CD14-positive monocyte (primary cell): ENCODE data around the gene PRRT4. TPM values are rescaled to one million over a fixed set of nuclear protein-coding genes. Genes with fewer than 3 reads are reported as not detected.

Experiments
- DNase-seq, 3 donors: peaks; one replicate each; pipeline ENCODE4 v3.0.0-alpha.2; 2011 to 2022
- H2AFZ ChIP-seq: 2 replicates; pipeline ENCODE4 v1.6.0; 2012; ENCODE audit warnings: mild to moderate bottlenecking, low read depth, low read length, inconsistent platforms; ENCODE audit not compliant: insufficient read depth, poor library complexity, severe bottlenecking
- H3K27ac ChIP-seq, 2 donors: 1 replicate in 1 of 2; 2 replicates in 1 of 2; pipeline ENCODE4 v1.5.1; 2012 to 2013; ENCODE audit warnings: low read length in 2 of 2, control low read depth in 1 of 2, inconsistent platforms in 1 of 2, low read depth in 1 of 2, mild to moderate bottlenecking in 1 of 2
- H3K27me3 ChIP-seq, 2 donors: one replicate each; pipeline versions ENCODE4 v1.6.0 to v1.6.1; 2011 to 2013; ENCODE audit warnings: low read length in 2 of 2; ENCODE audit not compliant: control insufficient read depth in 2 of 2, insufficient read depth in 2 of 2
- H3K36me3 ChIP-seq, 2 donors: replicated peaks in 1 of 2; 1 replicate in 1 of 2; 2 replicates in 1 of 2; pipeline versions ENCODE4 v1.5.1 to v1.6.1; 2012 to 2013; ENCODE audit warnings: low read length in 2 of 2, control low read depth in 1 of 2, inconsistent platforms in 1 of 2, mild to moderate bottlenecking in 1 of 2; ENCODE audit not compliant: insufficient read depth in 2 of 2, control insufficient read depth in 1 of 2
- H3K4me1 ChIP-seq, 2 donors: 1 replicate in 1 of 2; 2 replicates in 1 of 2; pipeline versions ENCODE4 v1.5.1 to v1.6.1; 2012 to 2013; ENCODE audit warnings: low read length in 2 of 2, control low read depth in 1 of 2, inconsistent platforms in 1 of 2, mild to moderate bottlenecking in 1 of 2, moderate library complexity in 1 of 2; ENCODE audit not compliant: insufficient read depth in 2 of 2, control insufficient read depth in 1 of 2
- H3K4me2 ChIP-seq: replicated peaks from 2 replicates; pipeline ENCODE3; 2012; ENCODE audit warnings: low read length, moderate library complexity, mild to moderate bottlenecking; ENCODE audit not compliant: poor library complexity, severe bottlenecking; ENCODE audit errors: extremely low read depth
- H3K4me3 ChIP-seq, 3 experiments: fragments of 200-600 bp in 1 of 3; sonication (generic) in 1 of 3; replicated peaks in 1 of 3; 1 replicate in 2 of 3; 2 replicates in 1 of 3; pipeline ENCODE4 v1.5.1; 2011 to 2013; ENCODE audit warnings: low read length in 3 of 3, mild to moderate bottlenecking in 3 of 3, control low read depth in 2 of 3, low read depth in 2 of 3, inconsistent platforms in 1 of 3, moderate library complexity in 1 of 3
- H3K79me2 ChIP-seq: 2 replicates; pipeline ENCODE4 v1.6.0; 2012; ENCODE audit warnings: mild to moderate bottlenecking, control low read depth, inconsistent platforms, low read length, moderate library complexity; ENCODE audit not compliant: insufficient read depth
- H3K9ac ChIP-seq: 2 replicates; pipeline ENCODE4 v1.6.0; 2017; ENCODE audit warnings: low read length, mild to moderate bottlenecking; ENCODE audit not compliant: insufficient read depth, poor library complexity, severe bottlenecking
- H3K9me3 ChIP-seq, 2 donors: replicated peaks in 1 of 2; 1 replicate in 1 of 2; 2 replicates in 1 of 2; pipeline versions ENCODE4 v1.5.1 to v1.6.1; 2012 to 2013; ENCODE audit warnings: low read length in 2 of 2, control low read depth in 1 of 2; ENCODE audit not compliant: control insufficient read depth in 1 of 2, insufficient read depth in 1 of 2
- H4K20me1 ChIP-seq: 2 replicates; pipeline ENCODE4 v1.6.0; 2012; ENCODE audit warnings: mild to moderate bottlenecking, low read length, control low read depth, moderate library complexity; ENCODE audit not compliant: insufficient read depth
- H3K27ac Mint-ChIP-seq, 7 donors: one replicate each; pipeline ENCODE4 v1.8.0; 2020; ENCODE audit warnings: mild to moderate bottlenecking in 7 of 7, mixed read lengths in 7 of 7, moderate library complexity in 6 of 7, inconsistent platforms in 2 of 7
- H3K27me3 Mint-ChIP-seq, 3 donors: one replicate each; pipeline ENCODE4 v1.8.0; 2021 to 2022; ENCODE audit warnings: low read depth in 3 of 3, mild to moderate bottlenecking in 3 of 3, mixed read lengths in 3 of 3, moderate library complexity in 3 of 3, inconsistent platforms in 1 of 3
- H3K36me3 Mint-ChIP-seq, 2 donors: one replicate each; pipeline ENCODE4 v1.8.0; 2020; ENCODE audit warnings: mixed read lengths in 2 of 2, inconsistent platforms in 1 of 2, mild to moderate bottlenecking in 1 of 2
- H3K4me1 Mint-ChIP-seq: one replicate; pipeline ENCODE4 v1.8.0; 2020; ENCODE audit warnings: mild to moderate bottlenecking, mixed read lengths
- H3K4me3 Mint-ChIP-seq, 2 donors: one replicate each; pipeline ENCODE4 v1.8.0; 2020; ENCODE audit warnings: mild to moderate bottlenecking in 2 of 2, mixed read lengths in 2 of 2, moderate library complexity in 1 of 2
- H3K9me3 Mint-ChIP-seq, 7 donors: one replicate each; pipeline ENCODE4 v1.8.0; 2020 to 2022; ENCODE audit warnings: mixed read lengths in 7 of 7, mild to moderate bottlenecking in 6 of 7, moderate library complexity in 6 of 7, inconsistent platforms in 2 of 7
- CTCF ChIP-seq: fragments of 200-600 bp; IDR thresholded peaks from one replicate; pipeline ENCODE4 v1.8.0; 2022; ENCODE audit warnings: antibody characterized with exemption, mild to moderate bottlenecking
- WGBS: methylation state at CpG from one replicate; pipeline ENCODE4 v1.1.5; 2013; ENCODE audit warnings: missing lambda C conversion rate; ENCODE audit not compliant: insufficient coverage; 5-methylcytosine and 5-hydroxymethylcytosine counted together
- intact Hi-C, 2 donors: fragments of 100-400 bp; cut with micrococcal nuclease; formaldehyde crosslinking; loops; one replicate each; pipeline versions ENCODE4 v1.15.0 to v1.15.1; 2023
- polyA plus RNA-seq, 3 donors: library from polyadenylated mRNA; depleted of rRNA in 1 of 3; unstranded in 2 of 3; stranded (reverse) in 1 of 3; fragments of 300-500 nt in 2 of 3; fragments of >200 nt in 1 of 3; fragmentation: Illumina TruSeq in 2 of 3; gene quantifications; 1 replicate in 2 of 3; 2 replicates in 1 of 3; pipeline ENCODE4 v1.2.3, GENCODE V29; 2012 to 2021

The PRRT4 gene
- polyA plus RNA-seq, 3 donors, result 1.1 TPM; not detected in 2

- H3K9me3 Mint-ChIP-seq, result peaks cover 0 to 2% (median 0%) of the 10 kb centered on the region in 7 donors
- Histone ChIP-seq H3K27ac (no peak overlapping the region), H4K20me1 (no peaks in the 10 kb centered on the region), H3K4me3 (peak overlapping the region in 2 of 3 experiments; percentile 35 to 77), H3K9me3 (no peaks in the 10 kb centered on the region), H2AFZ (peak overlapping the region; percentile 81), H3K9ac (no peak overlapping the region), H3K4me2 (peak overlapping the region; percentile 87), H3K27me3 (peaks cover 8 to 30% of the 10 kb centered on the region in 2 donors), H3K79me2 (no peaks in the 10 kb centered on the region), H3K36me3 (no peaks in the 10 kb centered on the region), H3K4me1 (peaks cover 50% of the 10 kb centered on the region in 2 donors)
- H3K36me3 Mint-ChIP-seq, result no peaks in the 10 kb centered on the region
- H3K27ac Mint-ChIP-seq, result peak overlapping the region in 1 of 7 donors; percentile 48
- no peak for DNase-seq
- H3K4me1 Mint-ChIP-seq, result peaks cover 49% of the 10 kb centered on the region
- WGBS, result 32% methylated on average over 6 of the region's 9 CpGs
- no peak for TF ChIP-seq CTCF
- peaks cover 15 to 48% (median 23%) of the 10 kb centered on the region in 3 donors for H3K27me3 Mint-ChIP-seq
- intact Hi-C loops, result no loop called here
- H3K4me3 Mint-ChIP-seq, result peak overlapping the region; percentile 75 to 92
Observed at GRCh38 chr7:128360359-128360678, 1.2 kb downstream of the PRRT4 start.

- DNase-seq, result no peak
- no peak overlapping the region for H3K9ac ChIP-seq
- H3K4me1 ChIP-seq, result peaks cover 50% of the 10 kb centered on the region in 2 donors
- intact Hi-C loops, result no loop called here
- no peaks in the 10 kb centered on the region for H3K36me3 ChIP-seq
- Mint-ChIP-seq H3K4me3 (peak overlapping the region; percentile 75 to 92), H3K36me3 (no peaks in the 10 kb centered on the region), H3K9me3 (peaks cover 0 to 2% (median 0%) of the 10 kb centered on the region in 7 donors), H3K27ac (peak overlapping the region in 1 of 7 donors; percentile 48), H3K27me3 (peaks cover 12 to 44% (median 23%) of the 10 kb centered on the region in 3 donors), H3K4me1 (peaks cover 49% of the 10 kb centered on the region)
- no peaks in the 10 kb centered on the region for H3K79me2 ChIP-seq
- H2AFZ ChIP-seq, result peak overlapping the region; percentile 81
- peak overlapping the region; percentile 87 for H3K4me2 ChIP-seq
- 92% methylated on average over 2 of the region's 4 CpGs for WGBS
- H4K20me1 ChIP-seq, result no peaks in the 10 kb centered on the region
- H3K27me3 ChIP-seq, result peaks cover 8 to 30% of the 10 kb centered on the region in 2 donors
- no peak overlapping the region for H3K27ac ChIP-seq
- peak overlapping the region in 1 of 3 experiments; percentile 77 for H3K4me3 ChIP-seq
- TF ChIP-seq CTCF, result no peak
- no peaks in the 10 kb centered on the region for H3K9me3 ChIP-seq
Observed at GRCh38 chr7:128359939-128360338, 1.6 kb downstream of the PRRT4 start.
